ENCODE results near the gene IGFBP1.
"Not testable (repeated sequence)": the region's sequence is repeated elsewhere in the genome, so short reads cannot be mapped to it uniquely, and the experiment has no call there.

IGFBP1 gene

GRCh38 chr7:45939574-45939973 lies 51.3 kb downstream of the IGFBP1 start:
- DNase-seq = no peak

- DNase-seq = not testable (repeated sequence)
Observed at GRCh38 chr7:45940237-45940781, 52.0 kb downstream of the IGFBP1 start.

- no peak for DNase-seq
Observed at GRCh38 chr7:45940939-45941338, 52.7 kb downstream of the IGFBP1 start.

All from hippocampal formation (tissue), 2 donors.